ENCODE results near the gene ENPP5. TPM values are rescaled to one million over a fixed set of nuclear protein-coding genes. Genes with fewer than 3 reads are reported as not detected.
A peak's percentile ranks its signal among the peaks of the same experiment; 100 is the strongest.

The ENPP5 gene
- total RNA-seq, 1 donor from 2014 or later: 0.12 TPM

DNA sequence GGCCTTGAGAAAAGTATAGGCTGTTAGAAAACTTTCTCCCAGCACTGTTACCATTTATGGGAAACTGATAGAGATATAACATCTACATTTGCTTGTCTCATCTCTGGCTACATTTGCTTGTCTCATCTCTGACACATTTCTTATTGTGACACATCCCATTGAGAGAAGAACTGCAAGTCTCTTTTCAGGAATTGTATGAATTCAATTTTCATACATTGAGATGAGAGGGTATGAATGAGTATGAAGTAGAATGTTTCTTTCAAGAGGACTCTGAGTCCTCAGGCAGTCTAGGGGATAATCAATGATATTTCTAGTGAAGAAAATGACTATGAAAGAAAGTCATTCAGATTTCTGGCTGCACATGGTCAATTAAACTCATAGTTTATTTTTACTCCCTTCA is 37.5 kb upstream of the ENPP5 start:
- Mint-ChIP-seq H3K4me3 (ENCODE audit: unreplicated experiment) (no peak overlapping the region), H3K27ac (ENCODE audit: unreplicated experiment) (no peak overlapping the region), H3K9me3 (ENCODE audit: low read depth) (no peaks in the 10 kb centered on the region), H3K36me3 (ENCODE audit: low read depth) (no peaks in the 10 kb centered on the region), H3K4me1 (ENCODE audit: low read depth) (peaks cover 5% of the 10 kb centered on the region), H3K27me3 (ENCODE audit: low read depth) (peaks cover 24% of the 10 kb centered on the region)
- no peak for DNase-seq (ENCODE audit: low spot score)
- TF ChIP-seq, protein P1, sequence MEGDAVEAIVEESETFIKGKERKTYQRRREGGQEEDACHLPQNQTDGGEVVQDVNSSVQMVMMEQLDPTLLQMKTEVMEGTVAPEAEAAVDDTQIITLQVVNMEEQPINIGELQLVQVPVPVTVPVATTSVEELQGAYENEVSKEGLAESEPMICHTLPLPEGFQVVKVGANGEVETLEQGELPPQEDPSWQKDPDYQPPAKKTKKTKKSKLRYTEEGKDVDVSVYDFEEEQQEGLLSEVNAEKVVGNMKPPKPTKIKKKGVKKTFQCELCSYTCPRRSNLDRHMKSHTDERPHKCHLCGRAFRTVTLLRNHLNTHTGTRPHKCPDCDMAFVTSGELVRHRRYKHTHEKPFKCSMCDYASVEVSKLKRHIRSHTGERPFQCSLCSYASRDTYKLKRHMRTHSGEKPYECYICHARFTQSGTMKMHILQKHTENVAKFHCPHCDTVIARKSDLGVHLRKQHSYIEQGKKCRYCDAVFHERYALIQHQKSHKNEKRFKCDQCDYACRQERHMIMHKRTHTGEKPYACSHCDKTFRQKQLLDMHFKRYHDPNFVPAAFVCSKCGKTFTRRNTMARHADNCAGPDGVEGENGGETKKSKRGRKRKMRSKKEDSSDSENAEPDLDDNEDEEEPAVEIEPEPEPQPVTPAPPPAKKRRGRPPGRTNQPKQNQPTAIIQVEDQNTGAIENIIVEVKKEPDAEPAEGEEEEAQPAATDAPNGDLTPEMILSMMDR (IDR thresholded peaks at IDR 0.05): no peak

DNA sequence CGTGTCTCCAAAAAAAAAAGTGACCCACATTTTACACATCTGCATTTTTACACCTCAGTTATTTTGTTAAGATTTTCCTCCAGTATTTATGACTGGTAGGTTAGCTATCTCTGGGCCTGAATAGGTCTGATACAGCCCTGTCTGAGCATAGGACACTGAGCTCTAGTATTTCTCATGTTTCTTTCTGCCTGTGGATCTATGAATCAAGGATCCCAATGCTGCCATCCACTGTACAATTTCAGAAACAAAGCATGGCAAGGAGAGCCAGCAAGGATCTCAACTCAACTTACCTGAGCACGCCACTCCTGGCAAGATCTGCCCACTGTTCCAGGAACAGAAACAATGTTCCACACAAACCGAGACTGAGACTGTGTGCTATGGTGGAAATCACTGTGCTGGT is 36.4 kb upstream of the ENPP5 start:
- Mint-ChIP-seq H3K9me3 (ENCODE audit: low read depth) (no peaks in the 10 kb centered on the region), H3K27ac (ENCODE audit: unreplicated experiment) (no peak overlapping the region), H3K4me3 (ENCODE audit: unreplicated experiment) (no peak overlapping the region), H3K4me1 (ENCODE audit: low read depth) (peaks cover 8% of the 10 kb centered on the region), H3K27me3 (ENCODE audit: low read depth) (peaks cover 27% of the 10 kb centered on the region), H3K36me3 (ENCODE audit: low read depth) (no peaks in the 10 kb centered on the region)
- TF ChIP-seq, protein P1 (IDR thresholded peaks at IDR 0.05): peak; percentile 26
- no peak for DNase-seq (ENCODE audit: low spot score)

DNA sequence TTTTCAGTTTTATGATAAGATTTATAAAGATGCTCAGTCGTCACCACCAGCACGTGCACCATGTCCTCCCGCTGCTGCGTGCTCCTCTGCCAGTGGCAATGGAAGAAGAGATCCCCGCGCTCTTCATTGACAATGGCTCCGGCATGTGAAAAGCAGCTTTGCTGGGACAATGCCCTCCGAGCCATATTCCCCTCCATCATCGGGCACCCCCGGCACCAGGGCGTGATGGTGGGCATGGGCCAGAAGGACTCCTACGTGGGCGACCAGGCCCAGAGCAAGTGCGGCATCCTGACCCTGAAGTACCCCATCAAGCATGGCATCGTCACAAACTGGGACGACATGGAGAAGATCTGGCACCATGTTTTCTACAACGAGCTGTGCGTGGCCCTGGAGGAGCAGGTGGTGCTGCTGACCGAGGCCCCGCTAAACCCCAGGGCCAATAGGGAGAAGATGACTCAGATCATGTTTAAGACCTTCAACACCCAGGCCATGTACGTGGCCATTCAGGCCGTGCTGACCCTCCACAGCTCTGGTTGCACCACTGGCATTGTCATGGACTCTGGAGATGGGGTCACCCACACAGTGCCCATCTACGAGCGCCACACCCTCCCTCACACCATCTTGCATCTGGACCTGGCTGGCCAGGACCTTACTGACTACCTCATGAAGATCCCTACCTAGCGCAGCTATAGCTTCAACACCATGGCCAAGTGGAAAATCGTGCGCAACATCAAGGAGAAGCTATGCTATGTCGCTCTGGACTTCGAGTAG is 34.3 kb upstream of the ENPP5 start:
- H3K9me3 Mint-ChIP-seq (ENCODE audit: low read depth): no peaks in the 10 kb centered on the region
- no peaks in the 10 kb centered on the region for H3K36me3 Mint-ChIP-seq (ENCODE audit: low read depth)
- DNase-seq (ENCODE audit: low spot score): no peak
- peaks cover 8% of the 10 kb centered on the region for H3K4me1 Mint-ChIP-seq (ENCODE audit: low read depth)
- TF ChIP-seq, protein P1 (IDR thresholded peaks at IDR 0.05): no peak
- no peak overlapping the region for H3K4me3 Mint-ChIP-seq (ENCODE audit: unreplicated experiment)
- no peak overlapping the region for H3K27ac Mint-ChIP-seq (ENCODE audit: unreplicated experiment)
- peaks cover 26% of the 10 kb centered on the region for H3K27me3 Mint-ChIP-seq (ENCODE audit: low read depth)

GRCh38 chr6:46203391-46204177 is 32.8 kb upstream of the ENPP5 start:
- no peaks in the 10 kb centered on the region for H3K9me3 Mint-ChIP-seq (ENCODE audit: low read depth)
- TF ChIP-seq, protein P1 (IDR thresholded peaks at IDR 0.05): no peak
- no peak for DNase-seq (ENCODE audit: low spot score)
- no peaks in the 10 kb centered on the region for H3K36me3 Mint-ChIP-seq (ENCODE audit: low read depth)
- H3K27me3 Mint-ChIP-seq (ENCODE audit: low read depth): peaks cover 23% of the 10 kb centered on the region
- peaks cover 8% of the 10 kb centered on the region for H3K4me1 Mint-ChIP-seq (ENCODE audit: low read depth)
- H3K27ac Mint-ChIP-seq (ENCODE audit: unreplicated experiment): no peak overlapping the region
- H3K4me3 Mint-ChIP-seq (ENCODE audit: unreplicated experiment): no peak overlapping the region

GRCh38 chr6:46201702-46202101 is 30.9 kb upstream of the ENPP5 start:
- no peak overlapping the region for H3K27ac Mint-ChIP-seq (ENCODE audit: unreplicated experiment)
- no peaks in the 10 kb centered on the region for H3K36me3 Mint-ChIP-seq (ENCODE audit: low read depth)
- peaks cover 8% of the 10 kb centered on the region for H3K4me1 Mint-ChIP-seq (ENCODE audit: low read depth)
- H3K4me3 Mint-ChIP-seq (ENCODE audit: unreplicated experiment): no peak overlapping the region
- peaks cover 27% of the 10 kb centered on the region for H3K27me3 Mint-ChIP-seq (ENCODE audit: low read depth)
- no peaks in the 10 kb centered on the region for H3K9me3 Mint-ChIP-seq (ENCODE audit: low read depth)
- TF ChIP-seq, protein P1 (IDR thresholded peaks at IDR 0.05): no peak
- no peak for DNase-seq (ENCODE audit: low spot score)

Measured in chondrocyte (in vitro differentiated cells).